Uterine smooth muscle cell (primary cell): Measurements from ENCODE around the gene ADCK2. TPM values are rescaled to one million over a fixed set of nuclear protein-coding genes. Genes with fewer than 3 reads are reported as not detected.

Experiments
- total RNA-seq: library from RNA; depleted of rRNA; stranded (reverse); fragments of >200 nt; gene quantifications from 2 replicates; pipeline ENCODE4 v1.2.3, GENCODE V29; 2014

ADCK2 gene, protein sequence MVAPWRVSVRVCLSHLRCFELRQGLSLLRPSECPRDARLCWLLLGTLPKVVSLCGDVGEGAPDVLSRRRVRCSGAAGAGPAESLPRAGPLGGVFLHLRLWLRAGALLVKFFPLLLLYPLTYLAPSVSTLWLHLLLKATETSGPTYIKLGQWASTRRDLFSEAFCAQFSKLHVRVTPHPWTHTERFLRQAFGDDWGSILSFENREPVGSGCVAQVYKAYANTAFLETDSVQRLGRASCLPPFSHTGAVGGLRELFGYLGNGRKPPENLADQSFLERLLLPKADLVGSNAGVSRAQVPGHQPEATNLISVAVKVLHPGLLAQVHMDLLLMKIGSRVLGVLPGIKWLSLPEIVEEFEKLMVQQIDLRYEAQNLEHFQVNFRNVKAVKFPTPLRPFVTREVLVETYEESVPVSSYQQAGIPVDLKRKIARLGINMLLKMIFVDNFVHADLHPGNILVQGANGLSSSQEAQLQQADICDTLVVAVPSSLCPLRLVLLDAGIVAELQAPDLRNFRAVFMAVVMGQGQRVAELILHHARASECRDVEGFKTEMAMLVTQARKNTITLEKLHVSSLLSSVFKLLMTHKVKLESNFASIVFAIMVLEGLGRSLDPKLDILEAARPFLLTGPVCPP
- 19.8 and 25.5 TPM in 2 replicates for total RNA-seq

DNA sequence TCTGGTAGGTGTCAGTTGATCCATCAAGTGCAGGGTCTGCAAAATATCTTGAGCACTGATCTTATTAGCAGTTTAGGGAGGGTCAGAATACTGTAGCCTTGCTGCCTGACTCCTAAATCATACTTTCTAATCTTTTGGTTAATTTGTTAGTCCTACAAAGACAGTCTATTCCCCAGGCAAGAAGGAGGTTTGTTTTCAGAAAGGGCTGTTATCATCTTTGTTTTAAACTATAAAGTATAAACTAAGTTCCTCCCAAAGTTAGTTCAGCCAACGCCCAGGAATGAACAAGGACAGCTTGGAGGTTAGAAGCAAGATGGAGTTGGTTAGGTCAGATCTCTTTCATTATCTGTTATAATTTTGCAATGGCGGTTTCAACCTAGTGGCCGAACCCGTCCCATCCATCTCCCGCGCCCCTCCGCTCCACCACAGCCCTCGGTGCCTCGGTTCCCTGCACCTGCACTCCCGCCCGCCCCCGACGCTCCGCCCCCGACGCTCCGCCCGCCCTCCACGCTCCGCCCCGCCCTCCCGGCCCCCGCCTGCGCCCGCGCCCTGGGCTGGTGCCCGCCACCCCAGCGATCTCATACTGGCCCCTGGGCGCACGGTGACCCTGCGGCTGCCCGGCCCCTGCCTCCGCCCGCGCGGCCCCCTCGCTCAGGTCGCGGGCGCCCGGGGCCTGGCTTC lies at the start of gene ADCK2:
ADCK2 (plus strand) TSS at position 564 of the 681 bp plus-strand sequence. CDS start 386 bp downstream, outside the sequence.

DNA sequence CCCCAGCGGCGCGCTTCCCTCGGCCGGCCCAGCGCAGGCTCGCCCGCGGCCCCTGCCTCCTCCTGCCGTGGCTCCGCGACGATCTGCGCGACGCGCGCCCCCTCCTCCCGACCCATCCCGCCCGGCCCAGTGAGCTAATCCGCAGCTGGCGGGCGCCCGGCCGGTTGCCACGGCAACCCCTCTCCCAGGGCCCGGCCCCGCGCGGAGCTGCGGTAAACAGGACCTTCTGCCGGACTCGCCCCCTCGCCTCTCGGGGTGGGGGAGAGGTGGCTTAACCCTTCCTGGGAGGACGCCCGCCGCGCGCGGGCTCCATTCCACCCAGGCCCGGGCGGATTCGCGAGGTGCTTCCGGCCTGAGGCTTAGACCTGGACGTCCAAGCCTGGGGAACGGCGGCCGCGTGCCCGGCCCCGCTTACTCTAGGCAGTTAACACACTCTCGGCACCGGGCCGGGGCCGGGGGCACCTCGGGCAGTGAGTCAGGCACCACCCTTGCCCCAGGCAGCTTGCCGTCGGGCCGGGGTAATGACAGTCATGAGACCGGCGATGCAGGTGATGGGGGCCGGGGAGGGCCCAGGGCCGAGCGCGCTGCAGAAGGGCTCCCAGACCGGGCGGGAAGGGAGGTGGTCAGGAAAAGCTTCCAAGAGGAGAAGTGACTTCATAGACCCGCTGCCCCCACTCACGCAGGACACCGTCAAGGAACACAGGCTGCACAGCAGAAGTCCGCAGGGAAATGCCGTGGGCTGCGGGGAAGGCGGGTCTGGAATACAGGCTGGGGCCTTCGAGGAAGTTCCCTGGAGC lies 31.8 kb upstream of the ADCK2 start, which contains the start of gene DENND2A:
DENND2A (minus strand) TSS at position 87 of the 797 bp plus-strand sequence. CDS start 38,416 bp downstream, outside the sequence.

DNA sequence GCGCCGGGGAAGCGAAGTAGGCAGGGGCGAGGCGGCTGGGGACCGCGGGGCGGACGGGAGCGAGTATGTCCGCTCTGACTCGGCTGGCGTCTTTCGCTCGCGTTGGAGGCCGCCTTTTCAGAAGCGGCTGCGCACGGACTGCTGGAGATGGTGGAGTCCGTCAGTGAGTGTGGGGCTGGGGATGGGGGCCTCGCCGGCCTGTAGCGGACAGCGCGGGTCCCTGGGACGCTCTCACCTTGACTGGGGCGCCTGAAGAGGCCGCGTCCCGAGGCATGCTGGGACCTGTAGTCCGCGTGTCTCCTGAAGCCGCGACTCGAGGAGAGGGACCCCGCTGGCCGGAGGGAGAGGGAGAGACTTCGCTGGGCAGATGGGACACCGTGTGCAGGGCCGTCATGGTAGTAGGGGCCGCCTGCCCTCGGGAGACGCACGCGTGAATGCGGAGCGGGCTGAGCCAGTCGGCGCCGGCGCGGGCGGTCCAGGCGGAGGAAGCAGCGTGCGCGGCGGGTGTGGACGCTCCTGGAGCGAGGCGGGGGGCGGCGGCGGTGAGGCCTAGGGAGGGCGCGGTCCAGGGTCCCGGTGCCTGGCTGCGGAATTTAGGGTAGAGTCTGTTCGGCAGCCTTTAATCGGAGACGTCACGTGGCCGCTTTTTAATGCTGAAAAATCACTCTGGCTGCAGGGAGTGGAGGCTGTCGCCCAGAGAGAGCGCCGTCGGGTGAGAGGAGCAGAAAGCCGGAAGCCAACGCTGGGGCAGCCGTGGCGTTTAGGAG lies 24.1 kb downstream of the ADCK2 start, which contains the start of gene NDUFB2:
NDUFB2 (plus strand) TSS at position 29 of the 767 bp plus-strand sequence; CDS start at position 66, 37 bp downstream.

Other genes with a start within 250 kb of the ADCK2 start
- 73.8 and 78.9 TPM in 2 replicates for gene MKRN1, start 193.4 kb upstream of the ADCK2 start, total RNA-seq
- gene DENND2A, start 32.1 kb upstream of the ADCK2 start, total RNA-seq, result 14.9 and 22.5 TPM in 2 replicates
- gene NDUFB2, start 23.8 kb downstream of the ADCK2 start, total RNA-seq, result 179 and 188 TPM in 2 replicates